GM23338 (cell line): ENCODE data around the gene CCDC120. TPM values are rescaled to one million over a fixed set of nuclear protein-coding genes. Genes with fewer than 3 reads are reported as not detected.

Experiments
- ATAC-seq: fragments of 200-7000 bp; cut with Tn5 transposase; 3 replicates; pipeline ENCODE4 v1.9.1; 2020
- DNase-seq: peaks from one replicate; pipeline ENCODE4 v3.0.0-alpha.2; 2015; ENCODE audit warnings: low spot score
- H2AFZ ChIP-seq: fragments of 200-600 bp; sonication (generic); 2 replicates; pipeline ENCODE4 v1.8.0; 2016; ENCODE audit warnings: antibody characterized with exemption, mild to moderate bottlenecking, moderate library complexity
- H3F3A ChIP-seq: fragments of 200-600 bp; sonication (generic); replicated peaks from 2 replicates; pipeline ENCODE4 v1.8.0; 2017; ENCODE audit warnings: antibody characterized with exemption, mixed run types, low read depth
- H3K27ac ChIP-seq: fragments of 200-600 bp; sonication (generic); 2 replicates; pipeline ENCODE4 v1.6.1; 2016; ENCODE audit warnings: low read depth
- H3K27me3 ChIP-seq: fragments of 200-600 bp; sonication (generic); 2 replicates; pipeline ENCODE4 v1.8.0; 2016; ENCODE audit warnings: mild to moderate bottlenecking, mixed run types, moderate library complexity; ENCODE audit not compliant: insufficient read depth
- H3K36me3 ChIP-seq: fragments of 200-600 bp; sonication (generic); 2 replicates; pipeline ENCODE4 v1.8.0; 2016; ENCODE audit warnings: mild to moderate bottlenecking; ENCODE audit not compliant: insufficient read depth
- H3K4me1 ChIP-seq: fragments of 200-600 bp; sonication (generic); 2 replicates; pipeline ENCODE4 v1.8.0; 2016; ENCODE audit warnings: mild to moderate bottlenecking, moderate library complexity; ENCODE audit not compliant: insufficient read depth
- H3K4me2 ChIP-seq: fragments of 200-600 bp; sonication (generic); 2 replicates; pipeline ENCODE4 v1.7.1; 2017; ENCODE audit warnings: mixed run types
- H3K4me3 ChIP-seq: fragments of 200-600 bp; sonication (generic); 2 replicates; pipeline ENCODE4 v1.6.1; 2016; ENCODE audit warnings: mixed run types
- H3K79me2 ChIP-seq: fragments of 200-600 bp; sonication (generic); replicated peaks from 2 replicates; pipeline ENCODE4 v1.8.0; 2017; ENCODE audit warnings: mild to moderate bottlenecking; ENCODE audit not compliant: insufficient read depth
- H3K9me2 ChIP-seq: fragments of 200-600 bp; sonication (generic); 2 replicates; pipeline ENCODE4 v1.8.0; 2017; ENCODE audit not compliant: insufficient read depth
- H4K20me1 ChIP-seq: fragments of 200-600 bp; sonication (generic); replicated peaks from 2 replicates; pipeline ENCODE4 v1.8.0; 2017; ENCODE audit warnings: mild to moderate bottlenecking; ENCODE audit not compliant: insufficient read depth
- H3K27ac Mint-ChIP-seq: 2 replicates; pipeline ENCODE4 v1.8.0; 2020; ENCODE audit warnings: inconsistent platforms, mild to moderate bottlenecking, moderate library complexity, mixed read lengths
- H3K27me3 Mint-ChIP-seq: 3 replicates; pipeline ENCODE4 v1.8.0; 2022; ENCODE audit warnings: low read depth, mild to moderate bottlenecking, moderate library complexity, mixed read lengths, inconsistent platforms; ENCODE audit not compliant: insufficient read depth, poor library complexity
- H3K36me3 Mint-ChIP-seq: 3 replicates; pipeline ENCODE4 v1.8.0; 2021; ENCODE audit warnings: low read depth, mild to moderate bottlenecking, inconsistent platforms, moderate library complexity, mixed read lengths
- H3K4me1 Mint-ChIP-seq: 3 replicates; pipeline ENCODE4 v1.8.0; 2020; ENCODE audit warnings: mild to moderate bottlenecking, inconsistent platforms, mixed read lengths
- H3K4me3 Mint-ChIP-seq: 3 replicates; pipeline ENCODE4 v1.8.0; 2021; ENCODE audit warnings: moderate library complexity, mild to moderate bottlenecking, inconsistent platforms, mixed read lengths
- H3K9me3 Mint-ChIP-seq: 3 replicates; pipeline ENCODE4 v1.8.0; 2020; ENCODE audit warnings: moderate library complexity, mild to moderate bottlenecking, inconsistent platforms, mixed read lengths
- CREB1 ChIP-seq: fragments of 250-450 bp; sonication (Bioruptor Pico); IDR thresholded peaks from 2 replicates; pipeline ENCODE4 v1.5.0; 2020; ENCODE audit warnings: low read depth, mild to moderate bottlenecking, moderate library complexity
- CTCF ChIP-seq, 2 experiments: fragments of 200-600 bp in 1 of 2; sonication (generic) in 1 of 2; conservative IDR thresholded peaks; 2 replicates each; pipeline versions ENCODE4 v1.5.1 to v1.6.1; 2016 to 2017; ENCODE audit warnings: antibody characterized with exemption in 2 of 2, low read depth in 2 of 2, mild to moderate bottlenecking in 2 of 2, moderate library complexity in 1 of 2
- EZH2 ChIP-seq: fragments of 200-600 bp; sonication (generic); IDR thresholded peaks from one replicate; pipeline ENCODE4 v1.8.0; 2017; ENCODE audit warnings: antibody characterized with exemption, mild to moderate bottlenecking, low read depth; ENCODE audit not compliant: unreplicated experiment
- EZH2phosphoT487 ChIP-seq: fragments of 200-600 bp; sonication (generic); IDR thresholded peaks from one replicate; pipeline ENCODE4 v1.8.1; 2018; ENCODE audit warnings: antibody characterized with exemption; ENCODE audit not compliant: unreplicated experiment
- JUNB ChIP-seq: IDR thresholded peaks from one replicate; pipeline ENCODE4 v1.6.1; 2016; ENCODE audit warnings: antibody characterized with exemption; ENCODE audit not compliant: unreplicated experiment
- NANOG ChIP-seq: IDR thresholded peaks from 2 replicates; pipeline ENCODE4 v1.6.1; 2016; ENCODE audit warnings: antibody characterized with exemption, borderline replicate concordance
- POLR2AphosphoS5 ChIP-seq: IDR thresholded peaks from 2 replicates; pipeline ENCODE4 v1.6.1; 2016; ENCODE audit warnings: antibody characterized with exemption, low read depth
- STAT1 ChIP-seq: IDR thresholded peaks from one replicate; pipeline ENCODE4 v1.6.1; 2016; ENCODE audit warnings: antibody characterized with exemption; ENCODE audit not compliant: unreplicated experiment
- ZNF114 ChIP-seq: fragments of 250-450 bp; sonication (Bioruptor Pico); IDR thresholded peaks from 2 replicates; pipeline ENCODE4 v1.5.0; 2020; ENCODE audit warnings: mild to moderate bottlenecking, moderate library complexity
- ZNF331 ChIP-seq: fragments of 250-450 bp; sonication (Bioruptor Pico); IDR thresholded peaks from 2 replicates; pipeline ENCODE4 v1.5.0; 2020; ENCODE audit warnings: low read depth, mild to moderate bottlenecking, moderate library complexity
- polyA plus RNA-seq: library from polyadenylated mRNA; unstranded; fragments of >200 nt; fragmentation: Nextera tagmentation; extraction: Ambion mirVana; gene quantifications from 2 replicates; pipeline ENCODE4 v1.2.1, GENCODE V29; 2016
- total RNA-seq: library from RNA; depleted of rRNA; stranded (reverse); fragments of >200 nt; shearing (Covaris generic); gene quantifications from 2 replicates; pipeline ENCODE4 v1.2.3, GENCODE V29; 2014
- TF ChIP-seq, protein P1 (sequence below): IDR thresholded peaks from 2 replicates; pipeline ENCODE4 v1.6.1; 2016; ENCODE audit warnings: antibody characterized with exemption
- TF ChIP-seq, protein P2 (sequence below): fragments of 250-450 bp; sonication (Bioruptor Pico); IDR thresholded peaks from 2 replicates; pipeline ENCODE4 v1.5.0; 2020; ENCODE audit warnings: mild to moderate bottlenecking, moderate library complexity
- TF ChIP-seq, protein P3 (sequence below): IDR thresholded peaks from one replicate; pipeline ENCODE4 v1.6.1; 2018; ENCODE audit warnings: antibody characterized with exemption; ENCODE audit not compliant: unreplicated experiment

The CCDC120 gene
- total and polyA plus RNA-seq, 2 experiments from 2014 or later = 3.3 to 9.9 TPM

DNA sequence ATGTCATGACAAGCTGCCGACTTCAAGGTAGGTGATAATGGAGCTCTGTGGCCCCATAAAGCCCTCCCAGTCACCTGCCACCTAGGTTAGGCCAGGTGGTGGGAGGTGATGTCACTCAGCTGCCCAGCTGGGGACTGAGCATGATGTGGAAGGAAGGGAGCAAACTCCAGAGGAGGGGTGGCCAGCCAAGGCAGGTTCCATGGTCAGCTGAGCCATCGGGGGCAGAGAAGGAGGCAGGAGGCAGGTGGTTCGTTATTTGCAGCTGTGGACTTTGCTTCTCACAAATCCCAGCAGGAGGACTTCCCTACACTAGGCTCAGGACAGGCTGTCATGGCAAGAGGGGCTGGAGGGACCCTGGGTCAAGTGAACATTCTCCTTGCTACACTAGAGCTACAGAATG is 2.1 kb downstream of the CCDC120 start:
- TF ChIP-seq STAT1 (no peak), CTCF (conservative IDR thresholded peaks at IDR 0.05; ENCODE audit: low read depth in 2 of 2) (no peak), ZNF331 (CRISPR knock-in tag) (no peak), ZNF114 (CRISPR knock-in tag) (no peak), EZH2 (no peak), NANOG (no peak), EZH2phosphoT487 (no peak), CREB1 (CRISPR knock-in tag) (no peak), POLR2AphosphoS5 (no peak), JUNB (no peak)
- TF ChIP-seq, protein P1, sequence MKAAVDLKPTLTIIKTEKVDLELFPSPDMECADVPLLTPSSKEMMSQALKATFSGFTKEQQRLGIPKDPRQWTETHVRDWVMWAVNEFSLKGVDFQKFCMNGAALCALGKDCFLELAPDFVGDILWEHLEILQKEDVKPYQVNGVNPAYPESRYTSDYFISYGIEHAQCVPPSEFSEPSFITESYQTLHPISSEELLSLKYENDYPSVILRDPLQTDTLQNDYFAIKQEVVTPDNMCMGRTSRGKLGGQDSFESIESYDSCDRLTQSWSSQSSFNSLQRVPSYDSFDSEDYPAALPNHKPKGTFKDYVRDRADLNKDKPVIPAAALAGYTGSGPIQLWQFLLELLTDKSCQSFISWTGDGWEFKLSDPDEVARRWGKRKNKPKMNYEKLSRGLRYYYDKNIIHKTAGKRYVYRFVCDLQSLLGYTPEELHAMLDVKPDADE = no peak
- TF ChIP-seq, protein P2, sequence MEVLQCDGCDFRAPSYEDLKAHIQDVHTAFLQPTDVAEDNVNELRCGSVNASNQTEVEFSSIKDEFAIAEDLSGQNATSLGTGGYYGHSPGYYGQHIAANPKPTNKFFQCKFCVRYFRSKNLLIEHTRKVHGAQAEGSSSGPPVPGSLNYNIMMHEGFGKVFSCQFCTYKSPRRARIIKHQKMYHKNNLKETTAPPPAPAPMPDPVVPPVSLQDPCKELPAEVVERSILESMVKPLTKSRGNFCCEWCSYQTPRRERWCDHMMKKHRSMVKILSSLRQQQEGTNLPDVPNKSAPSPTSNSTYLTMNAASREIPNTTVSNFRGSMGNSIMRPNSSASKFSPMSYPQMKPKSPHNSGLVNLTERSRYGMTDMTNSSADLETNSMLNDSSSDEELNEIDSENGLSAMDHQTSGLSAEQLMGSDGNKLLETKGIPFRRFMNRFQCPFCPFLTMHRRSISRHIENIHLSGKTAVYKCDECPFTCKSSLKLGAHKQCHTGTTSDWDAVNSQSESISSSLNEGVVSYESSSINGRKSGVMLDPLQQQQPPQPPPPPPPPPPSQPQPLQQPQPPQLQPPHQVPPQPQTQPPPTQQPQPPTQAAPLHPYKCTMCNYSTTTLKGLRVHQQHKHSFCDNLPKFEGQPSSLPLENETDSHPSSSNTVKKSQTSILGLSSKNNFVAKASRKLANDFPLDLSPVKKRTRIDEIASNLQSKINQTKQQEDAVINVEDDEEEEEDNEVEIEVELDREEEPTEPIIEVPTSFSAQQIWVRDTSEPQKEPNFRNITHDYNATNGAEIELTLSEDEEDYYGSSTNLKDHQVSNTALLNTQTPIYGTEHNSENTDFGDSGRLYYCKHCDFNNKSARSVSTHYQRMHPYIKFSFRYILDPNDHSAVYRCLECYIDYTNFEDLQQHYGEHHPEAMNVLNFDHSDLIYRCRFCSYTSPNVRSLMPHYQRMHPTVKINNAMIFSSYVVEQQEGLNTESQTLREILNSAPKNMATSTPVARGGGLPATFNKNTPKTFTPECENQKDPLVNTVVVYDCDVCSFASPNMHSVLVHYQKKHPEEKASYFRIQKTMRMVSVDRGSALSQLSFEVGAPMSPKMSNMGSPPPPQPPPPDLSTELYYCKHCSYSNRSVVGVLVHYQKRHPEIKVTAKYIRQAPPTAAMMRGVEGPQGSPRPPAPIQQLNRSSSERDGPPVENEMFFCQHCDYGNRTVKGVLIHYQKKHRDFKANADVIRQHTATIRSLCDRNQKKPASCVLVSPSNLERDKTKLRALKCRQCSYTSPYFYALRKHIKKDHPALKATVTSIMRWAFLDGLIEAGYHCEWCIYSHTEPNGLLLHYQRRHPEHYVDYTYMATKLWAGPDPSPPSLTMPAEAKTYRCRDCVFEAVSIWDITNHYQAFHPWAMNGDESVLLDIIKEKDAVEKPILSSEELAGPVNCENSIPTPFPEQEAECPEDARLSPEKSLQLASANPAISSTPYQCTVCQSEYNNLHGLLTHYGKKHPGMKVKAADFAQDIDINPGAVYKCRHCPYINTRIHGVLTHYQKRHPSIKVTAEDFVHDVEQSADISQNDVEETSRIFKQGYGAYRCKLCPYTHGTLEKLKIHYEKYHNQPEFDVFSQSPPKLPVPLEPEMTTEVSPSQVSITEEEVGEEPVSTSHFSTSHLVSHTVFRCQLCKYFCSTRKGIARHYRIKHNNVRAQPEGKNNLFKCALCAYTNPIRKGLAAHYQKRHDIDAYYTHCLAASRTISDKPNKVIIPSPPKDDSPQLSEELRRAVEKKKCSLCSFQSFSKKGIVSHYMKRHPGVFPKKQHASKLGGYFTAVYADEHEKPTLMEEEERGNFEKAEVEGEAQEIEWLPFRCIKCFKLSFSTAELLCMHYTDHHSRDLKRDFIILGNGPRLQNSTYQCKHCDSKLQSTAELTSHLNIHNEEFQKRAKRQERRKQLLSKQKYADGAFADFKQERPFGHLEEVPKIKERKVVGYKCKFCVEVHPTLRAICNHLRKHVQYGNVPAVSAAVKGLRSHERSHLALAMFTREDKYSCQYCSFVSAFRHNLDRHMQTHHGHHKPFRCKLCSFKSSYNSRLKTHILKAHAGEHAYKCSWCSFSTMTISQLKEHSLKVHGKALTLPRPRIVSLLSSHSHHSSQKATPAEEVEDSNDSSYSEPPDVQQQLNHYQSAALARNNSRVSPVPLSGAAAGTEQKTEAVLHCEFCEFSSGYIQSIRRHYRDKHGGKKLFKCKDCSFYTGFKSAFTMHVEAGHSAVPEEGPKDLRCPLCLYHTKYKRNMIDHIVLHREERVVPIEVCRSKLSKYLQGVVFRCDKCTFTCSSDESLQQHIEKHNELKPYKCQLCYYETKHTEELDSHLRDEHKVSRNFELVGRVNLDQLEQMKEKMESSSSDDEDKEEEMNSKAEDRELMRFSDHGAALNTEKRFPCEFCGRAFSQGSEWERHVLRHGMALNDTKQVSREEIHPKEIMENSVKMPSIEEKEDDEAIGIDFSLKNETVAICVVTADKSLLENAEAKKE (CRISPR knock-in tag) = no peak
- TF ChIP-seq, protein P3, sequence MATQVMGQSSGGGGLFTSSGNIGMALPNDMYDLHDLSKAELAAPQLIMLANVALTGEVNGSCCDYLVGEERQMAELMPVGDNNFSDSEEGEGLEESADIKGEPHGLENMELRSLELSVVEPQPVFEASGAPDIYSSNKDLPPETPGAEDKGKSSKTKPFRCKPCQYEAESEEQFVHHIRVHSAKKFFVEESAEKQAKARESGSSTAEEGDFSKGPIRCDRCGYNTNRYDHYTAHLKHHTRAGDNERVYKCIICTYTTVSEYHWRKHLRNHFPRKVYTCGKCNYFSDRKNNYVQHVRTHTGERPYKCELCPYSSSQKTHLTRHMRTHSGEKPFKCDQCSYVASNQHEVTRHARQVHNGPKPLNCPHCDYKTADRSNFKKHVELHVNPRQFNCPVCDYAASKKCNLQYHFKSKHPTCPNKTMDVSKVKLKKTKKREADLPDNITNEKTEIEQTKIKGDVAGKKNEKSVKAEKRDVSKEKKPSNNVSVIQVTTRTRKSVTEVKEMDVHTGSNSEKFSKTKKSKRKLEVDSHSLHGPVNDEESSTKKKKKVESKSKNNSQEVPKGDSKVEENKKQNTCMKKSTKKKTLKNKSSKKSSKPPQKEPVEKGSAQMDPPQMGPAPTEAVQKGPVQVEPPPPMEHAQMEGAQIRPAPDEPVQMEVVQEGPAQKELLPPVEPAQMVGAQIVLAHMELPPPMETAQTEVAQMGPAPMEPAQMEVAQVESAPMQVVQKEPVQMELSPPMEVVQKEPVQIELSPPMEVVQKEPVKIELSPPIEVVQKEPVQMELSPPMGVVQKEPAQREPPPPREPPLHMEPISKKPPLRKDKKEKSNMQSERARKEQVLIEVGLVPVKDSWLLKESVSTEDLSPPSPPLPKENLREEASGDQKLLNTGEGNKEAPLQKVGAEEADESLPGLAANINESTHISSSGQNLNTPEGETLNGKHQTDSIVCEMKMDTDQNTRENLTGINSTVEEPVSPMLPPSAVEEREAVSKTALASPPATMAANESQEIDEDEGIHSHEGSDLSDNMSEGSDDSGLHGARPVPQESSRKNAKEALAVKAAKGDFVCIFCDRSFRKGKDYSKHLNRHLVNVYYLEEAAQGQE = no peak
- H3K27me3 Mint-ChIP-seq = no peaks in the 10 kb centered on the region
- peaks cover 5% of the 10 kb centered on the region; the same call in 1 of the 2 replicates for H3K79me2 ChIP-seq
- H2AFZ ChIP-seq = no peak overlapping the region
- no peaks in the 10 kb centered on the region for H4K20me1 ChIP-seq
- H3K27ac Mint-ChIP-seq = no peak overlapping the region
- H3K9me2 ChIP-seq = no peaks in the 10 kb centered on the region
- no peak overlapping the region for H3K27ac ChIP-seq
- H3K4me2 ChIP-seq = no peak overlapping the region
- no peaks in the 10 kb centered on the region for H3K36me3 ChIP-seq
- no peaks in the 10 kb centered on the region for H3K27me3 ChIP-seq
- peaks cover 4% of the 10 kb centered on the region; the same call in 2 of the 3 replicates for H3K4me1 Mint-ChIP-seq
- no peaks in the 10 kb centered on the region for H3K4me1 ChIP-seq
- no peak overlapping the region for H3K4me3 Mint-ChIP-seq
- no peaks in the 10 kb centered on the region for H3F3A ChIP-seq
- peaks cover 9% of the 10 kb centered on the region; the same call in 2 of the 3 replicates for H3K36me3 Mint-ChIP-seq
- no peak for ATAC-seq
- DNase-seq = no peak
- no peak overlapping the region for H3K4me3 ChIP-seq
- H3K9me3 Mint-ChIP-seq = no peaks in the 10 kb centered on the region
